ENCODE results near the gene KIAA0513.

The KIAA0513 gene

GRCh38 chr16:85004587-85005205, 22.9 kb upstream of the KIAA0513 start:
- no peak for DNase-seq (ENCODE audit: low read depth)

GRCh38 chr16:85005285-85006069, 22.1 kb upstream of the KIAA0513 start:
- no peak for DNase-seq (ENCODE audit: low read depth)

GRCh38 chr16:85006639-85007038, 21.0 kb upstream of the KIAA0513 start:
- DNase-seq (ENCODE audit: low read depth), result no peak

GRCh38 chr16:85007496-85008214, 19.9 kb upstream of the KIAA0513 start:
- DNase-seq (ENCODE audit: low read depth), result no peak

- DNase-seq (ENCODE audit: low read depth), result no peak
These were observed 19.3 kb upstream of the KIAA0513 start for GRCh38 chr16:85008271-85008670.

GRCh38 chr16:85010446-85010930, 17.1 kb upstream of the KIAA0513 start:
- DNase-seq (ENCODE audit: low read depth), result no peak

GRCh38 chr16:85010931-85011845, 16.4 kb upstream of the KIAA0513 start, which contains the start of gene ZDHHC7:
ZDHHC7 (minus strand) TSS chr16:85011535; CDS start chr16:84990618, 20,917 bp downstream.
- peak; percentile 76 for DNase-seq (ENCODE audit: low read depth)

GRCh38 chr16:85011846-85012284, 15.7 kb upstream of the KIAA0513 start:
- DNase-seq (ENCODE audit: low read depth), result no peak

- no peak for DNase-seq (ENCODE audit: low read depth)
These were observed 13.3 kb upstream of the KIAA0513 start for GRCh38 chr16:85014311-85014710.

GRCh38 chr16:85015481-85016187, 12.0 kb upstream of the KIAA0513 start:
- DNase-seq (ENCODE audit: low read depth), result no peak

GRCh38 chr16:85017151-85017550, 10.4 kb upstream of the KIAA0513 start:
- no peak for DNase-seq (ENCODE audit: low read depth)

GRCh38 chr16:85017633-85018032, 10.0 kb upstream of the KIAA0513 start:
- no peak for DNase-seq (ENCODE audit: low read depth)

- DNase-seq (ENCODE audit: low read depth), result no peak
These were observed 8.9 kb upstream of the KIAA0513 start for GRCh38 chr16:85018529-85019236.

- no peak for DNase-seq (ENCODE audit: low read depth)
These were observed 7.8 kb upstream of the KIAA0513 start for GRCh38 chr16:85019659-85020245.

- no peak for DNase-seq (ENCODE audit: low read depth)
These were observed 1.6 kb upstream of the KIAA0513 start for GRCh38 chr16:85025781-85026653.

- DNase-seq (ENCODE audit: low read depth), result no peak
These were observed 892 bp upstream of the KIAA0513 start for GRCh38 chr16:85026703-85027102.

- DNase-seq (ENCODE audit: low read depth), result no peak
These were observed 526 bp downstream of the KIAA0513 start for GRCh38 chr16:85027958-85028684.

Measured in activated T-helper 1 cell treated with Interleukin-2 at 50 U/mL for 16 hours (primary cell).